HG03342 (cell line): ENCODE results near the gene AFAP1L2.

Experiments
- ATAC-seq: cut with Tn5 transposase; IDR thresholded peaks from one replicate; pipeline ENCODE4 v1.9.1; 2021; ENCODE audit warnings: mild to moderate bottlenecking, moderate library complexity; ENCODE audit not compliant: unreplicated experiment

AFAP1L2 gene, protein sequence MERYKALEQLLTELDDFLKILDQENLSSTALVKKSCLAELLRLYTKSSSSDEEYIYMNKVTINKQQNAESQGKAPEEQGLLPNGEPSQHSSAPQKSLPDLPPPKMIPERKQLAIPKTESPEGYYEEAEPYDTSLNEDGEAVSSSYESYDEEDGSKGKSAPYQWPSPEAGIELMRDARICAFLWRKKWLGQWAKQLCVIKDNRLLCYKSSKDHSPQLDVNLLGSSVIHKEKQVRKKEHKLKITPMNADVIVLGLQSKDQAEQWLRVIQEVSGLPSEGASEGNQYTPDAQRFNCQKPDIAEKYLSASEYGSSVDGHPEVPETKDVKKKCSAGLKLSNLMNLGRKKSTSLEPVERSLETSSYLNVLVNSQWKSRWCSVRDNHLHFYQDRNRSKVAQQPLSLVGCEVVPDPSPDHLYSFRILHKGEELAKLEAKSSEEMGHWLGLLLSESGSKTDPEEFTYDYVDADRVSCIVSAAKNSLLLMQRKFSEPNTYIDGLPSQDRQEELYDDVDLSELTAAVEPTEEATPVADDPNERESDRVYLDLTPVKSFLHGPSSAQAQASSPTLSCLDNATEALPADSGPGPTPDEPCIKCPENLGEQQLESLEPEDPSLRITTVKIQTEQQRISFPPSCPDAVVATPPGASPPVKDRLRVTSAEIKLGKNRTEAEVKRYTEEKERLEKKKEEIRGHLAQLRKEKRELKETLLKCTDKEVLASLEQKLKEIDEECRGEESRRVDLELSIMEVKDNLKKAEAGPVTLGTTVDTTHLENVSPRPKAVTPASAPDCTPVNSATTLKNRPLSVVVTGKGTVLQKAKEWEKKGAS

DNA sequence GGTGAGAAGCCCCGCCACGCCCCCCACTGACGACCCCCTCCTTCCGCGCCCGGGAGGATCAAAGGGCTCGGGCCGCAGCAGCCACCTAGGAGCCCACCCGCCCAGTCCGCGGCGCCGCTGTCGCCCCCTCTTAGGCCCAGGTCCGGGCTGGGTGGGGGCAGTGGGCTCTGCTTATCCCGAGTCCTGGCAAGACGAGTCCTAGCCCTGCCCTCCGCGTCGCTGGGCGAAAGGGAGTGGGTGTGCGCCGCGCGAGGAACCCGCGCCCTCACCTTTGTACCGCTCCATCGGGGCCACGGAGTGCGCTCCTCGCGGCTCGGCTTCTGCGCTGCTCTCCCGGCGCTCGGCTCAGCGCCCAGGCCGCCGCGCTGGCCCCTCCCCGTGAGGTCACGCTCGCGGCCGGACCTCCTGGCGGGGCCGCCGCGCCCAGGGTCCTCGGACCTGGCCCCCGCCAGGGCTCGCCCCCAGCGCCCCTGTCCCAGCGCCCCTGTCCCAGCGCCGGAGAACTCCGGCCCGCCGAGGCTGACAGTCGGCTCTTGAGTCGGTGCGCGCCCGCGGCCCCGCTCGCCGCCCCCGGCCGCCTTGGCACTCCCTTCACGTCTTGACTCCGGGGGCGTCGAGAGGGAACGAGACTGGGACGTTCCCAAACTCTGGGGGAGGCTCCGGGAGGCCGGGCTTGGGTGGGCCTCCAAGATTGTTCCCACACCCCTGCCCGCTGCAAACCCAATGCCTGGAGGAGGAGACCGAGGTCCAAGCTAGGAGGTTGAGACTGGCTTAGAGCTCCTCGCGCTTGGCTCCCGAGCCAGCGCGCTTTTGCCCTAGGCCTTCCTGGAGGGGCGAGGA, at the start of gene AFAP1L2:
Gene AFAP1L2, minus strand, starts transcription at position 332 of the 840 bp plus-strand sequence. Its CDS starts 47 bp downstream, at position 285.
- no peak for ATAC-seq

DNA sequence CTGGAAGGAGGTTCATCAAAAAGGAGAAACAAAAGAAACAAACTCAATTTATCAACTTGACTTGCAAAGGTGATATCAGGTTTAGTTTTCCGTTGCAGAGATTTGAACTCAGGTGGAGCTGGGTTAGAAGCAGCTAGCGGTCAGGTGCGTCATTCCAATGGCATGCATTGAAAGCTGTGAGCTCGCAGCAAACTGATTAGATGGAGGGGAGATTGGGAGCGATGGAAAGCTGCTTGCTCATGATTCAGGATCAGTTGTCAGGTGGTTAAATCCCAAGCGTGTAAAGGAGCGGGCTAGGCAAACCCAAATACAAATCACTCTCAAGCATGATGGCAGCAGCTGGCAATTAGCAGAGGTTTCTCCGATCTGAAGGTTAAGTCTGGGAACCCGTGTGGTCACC, 49.3 kb upstream of the AFAP1L2 start:
- ATAC-seq: no peak

DNA sequence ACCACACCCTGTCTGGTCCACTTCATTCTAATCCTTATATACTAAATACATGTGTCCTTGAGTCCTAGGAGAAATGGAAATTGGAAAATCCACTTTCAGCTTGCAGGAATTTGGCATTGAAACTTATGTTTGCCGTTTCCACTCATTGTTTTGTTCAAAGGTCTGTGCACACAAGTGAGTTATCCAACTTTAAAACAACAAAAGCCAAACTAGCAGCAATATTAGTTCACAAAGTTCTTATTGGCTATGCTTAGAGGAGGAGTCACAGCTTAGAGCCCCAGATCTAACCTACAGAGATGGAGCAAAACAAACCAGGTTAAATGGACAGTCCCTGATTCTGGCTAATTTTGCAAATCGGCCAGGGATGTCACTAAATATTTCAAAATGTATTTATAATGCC, 44.6 kb upstream of the AFAP1L2 start:
- ATAC-seq: no peak

DNA sequence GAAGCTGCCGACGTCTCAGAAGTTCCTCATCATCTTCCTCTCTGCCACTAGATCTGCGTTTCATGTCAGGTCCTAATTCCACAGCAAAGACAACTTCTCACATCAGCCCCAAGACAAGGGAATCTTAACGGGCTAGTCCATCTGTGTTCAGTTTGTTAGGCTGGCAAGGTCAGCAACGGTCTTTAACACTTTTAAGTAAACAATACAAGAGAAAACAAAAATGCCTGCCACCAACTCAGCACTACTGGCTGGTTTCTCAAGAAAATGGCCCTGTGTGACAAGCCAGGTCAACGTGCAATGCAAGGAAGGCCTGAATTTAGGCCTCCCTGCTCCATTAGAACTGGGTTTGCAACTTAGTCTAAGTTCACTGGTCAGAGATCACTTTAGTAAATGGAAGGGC, 41.0 kb upstream of the AFAP1L2 start:
- ATAC-seq: no peak

DNA sequence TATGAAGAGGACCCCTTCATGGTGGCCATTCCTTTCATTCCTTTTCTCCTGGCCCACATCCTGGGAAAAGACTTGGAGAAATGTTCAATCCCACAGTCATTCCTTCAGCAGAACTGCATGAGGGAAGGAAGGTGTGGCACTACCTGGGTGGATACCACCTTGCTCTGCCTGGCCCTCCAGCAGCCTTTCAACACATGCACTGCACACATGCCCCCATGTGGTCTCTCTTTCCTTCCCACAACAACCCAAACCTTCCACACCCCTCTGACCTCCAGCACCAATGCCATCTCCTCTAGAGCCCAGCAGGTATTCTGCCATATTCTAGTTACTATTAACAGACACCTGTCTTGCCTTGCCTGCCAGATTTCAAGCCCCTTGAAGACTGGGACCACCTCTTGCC, 40.5 kb upstream of the AFAP1L2 start:
- ATAC-seq: no peak

DNA sequence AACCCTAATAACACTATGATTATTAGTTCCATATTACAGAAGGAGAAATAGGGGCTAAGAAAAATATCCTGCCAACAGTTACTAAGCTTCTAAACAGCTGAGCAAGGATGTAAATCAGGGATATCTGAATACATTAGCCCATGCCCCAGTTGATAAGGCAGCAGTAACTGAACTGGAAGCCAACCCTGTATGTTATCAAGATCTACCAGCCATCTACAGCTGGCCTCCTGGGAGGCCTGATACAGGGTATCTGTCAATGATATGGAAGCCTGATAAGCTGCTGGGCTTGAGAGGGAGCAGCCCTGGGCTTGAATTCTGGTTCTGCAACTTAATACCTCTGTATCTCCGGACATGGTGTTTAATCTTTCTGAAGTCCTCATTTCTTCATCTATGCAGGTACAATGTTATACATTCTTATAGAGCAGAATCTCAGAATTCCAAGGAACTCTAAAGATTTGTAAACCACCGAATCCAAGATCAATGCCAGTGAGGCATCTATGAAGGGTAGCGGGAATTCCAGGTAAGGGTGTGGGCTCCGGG, 37.9 kb upstream of the AFAP1L2 start:
- ATAC-seq: no peak

DNA sequence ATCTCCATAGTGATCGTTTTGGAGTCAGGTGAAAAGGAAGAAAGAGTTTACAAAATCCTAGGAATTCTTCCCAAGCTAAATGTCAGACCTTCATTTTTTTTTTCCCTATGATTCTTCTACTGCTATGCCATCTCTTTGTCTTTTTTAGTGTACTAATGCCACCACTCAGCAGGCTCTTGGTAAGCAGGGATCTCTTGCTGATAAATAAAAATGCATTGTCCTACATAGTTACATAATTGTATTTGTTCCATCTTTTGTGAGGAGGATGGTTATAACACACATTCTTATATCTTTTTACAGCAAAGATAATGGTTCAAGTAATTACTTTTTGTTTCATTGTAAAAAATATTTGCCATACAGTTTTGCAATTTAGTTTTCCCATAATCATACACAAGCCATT, 36.8 kb upstream of the AFAP1L2 start:
- no peak for ATAC-seq

DNA sequence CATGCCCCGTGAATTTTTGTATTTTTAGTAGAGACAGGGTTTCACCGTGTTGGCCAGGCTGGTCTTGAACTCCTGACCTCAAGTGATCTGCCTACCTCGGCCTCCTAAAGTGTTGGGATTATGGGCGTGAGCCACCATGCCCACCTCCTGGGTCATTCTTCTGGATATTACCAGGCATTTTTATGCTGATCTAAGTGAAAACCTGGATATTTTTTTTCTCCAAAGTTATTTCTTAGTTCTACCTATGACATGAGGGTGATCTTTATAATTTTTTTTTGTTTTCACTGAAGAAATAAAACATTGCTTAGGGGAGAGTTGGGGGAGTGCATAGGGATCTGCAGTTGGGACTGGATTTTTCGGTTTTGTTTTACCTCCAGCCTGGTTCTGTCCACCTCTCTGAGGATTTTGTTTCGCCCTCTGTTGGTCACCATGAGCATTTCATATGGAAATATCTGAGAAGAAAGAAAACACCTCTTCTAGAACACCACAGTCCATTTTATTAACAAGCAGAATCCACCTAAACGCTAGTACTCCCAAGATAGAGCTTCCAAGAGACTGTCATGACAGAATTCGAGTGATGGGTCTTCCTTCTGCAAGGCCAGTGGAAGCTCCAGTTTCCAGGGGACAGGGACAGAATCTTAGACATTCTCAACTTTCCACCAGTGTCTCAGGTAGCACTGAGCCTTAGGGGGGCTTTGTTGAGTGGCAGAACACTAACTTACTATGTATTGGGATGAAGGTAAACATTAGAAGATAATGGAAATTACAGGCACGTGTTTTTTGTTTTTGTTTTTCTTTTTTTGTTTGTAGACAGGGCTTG, 33.4 kb upstream of the AFAP1L2 start:
- ATAC-seq: no peak

DNA sequence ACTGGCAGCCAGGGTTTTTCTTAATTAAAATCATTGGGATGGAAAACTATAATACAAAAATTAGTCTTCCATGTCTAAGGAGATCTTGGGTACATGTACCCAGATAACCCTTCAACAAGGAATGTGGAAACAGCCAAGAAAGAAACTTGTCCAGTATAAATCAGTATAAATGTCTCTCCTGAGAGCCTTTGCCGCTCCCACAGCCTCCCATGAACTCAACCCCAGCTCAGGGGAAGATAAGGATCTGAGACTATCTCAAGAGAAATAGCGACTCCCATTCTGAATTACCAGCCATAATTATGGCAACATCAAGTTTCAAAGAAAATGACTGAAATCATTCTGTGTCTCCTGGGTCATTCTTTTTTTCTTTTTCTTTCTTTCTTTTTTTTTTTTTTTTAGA, 32.6 kb upstream of the AFAP1L2 start:
- no peak for ATAC-seq

DNA sequence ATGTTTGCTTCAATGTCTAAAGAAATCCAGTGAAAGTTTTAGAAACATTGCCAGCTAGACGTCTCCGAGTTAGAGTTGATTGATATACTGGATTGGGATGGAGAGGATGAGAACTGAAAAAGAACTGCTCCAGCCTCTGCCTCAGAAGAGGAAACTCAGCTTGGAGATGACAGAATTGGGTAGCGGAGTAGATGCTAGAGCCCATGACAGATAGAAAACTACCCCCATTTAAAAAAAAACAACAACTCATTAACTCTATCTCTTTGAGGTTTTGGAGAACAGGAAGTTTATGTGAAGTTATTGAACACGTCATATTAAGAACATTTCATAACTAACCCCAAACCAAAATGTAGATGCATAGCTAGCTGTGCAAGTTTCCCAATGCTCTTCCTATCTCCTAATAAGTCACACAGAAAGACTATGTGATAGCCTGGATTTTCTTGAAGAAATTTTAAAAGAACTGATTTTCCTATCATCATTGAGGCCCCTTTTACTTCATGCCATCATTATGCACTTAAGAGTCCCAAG, 28.3 kb upstream of the AFAP1L2 start:
- no peak for ATAC-seq

DNA sequence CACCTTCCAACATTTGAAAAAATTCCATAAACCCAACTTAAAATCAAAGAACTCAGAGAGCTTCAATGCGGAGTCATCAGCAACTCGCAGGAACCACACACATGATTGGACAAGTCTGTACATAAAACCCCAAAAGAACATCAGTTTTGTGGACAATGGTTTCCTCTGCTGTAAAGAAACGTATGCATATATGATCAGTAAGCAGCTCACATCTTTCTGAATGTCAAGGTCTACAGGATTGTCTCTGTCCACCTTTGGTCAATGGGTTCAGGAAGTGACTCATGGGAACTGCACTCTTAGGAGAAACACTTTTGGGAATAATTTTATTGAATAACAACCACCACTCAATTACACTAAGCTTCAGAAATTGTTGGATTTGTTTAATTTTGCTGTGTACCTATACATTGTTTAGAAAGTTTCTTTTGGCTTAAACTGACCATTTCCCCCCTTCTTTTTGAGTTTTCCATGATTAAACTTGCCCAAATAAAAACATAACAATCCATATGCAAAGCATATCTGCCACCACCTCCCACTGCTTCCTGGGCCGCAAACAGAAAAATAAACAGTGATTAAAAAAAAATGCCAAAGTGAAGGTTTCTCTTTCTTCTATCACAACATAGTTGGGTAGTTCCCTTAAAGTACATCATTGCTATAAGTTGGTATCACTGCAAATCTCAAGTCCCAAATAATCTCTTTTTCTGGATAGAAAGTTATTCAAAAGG, 27.3 kb upstream of the AFAP1L2 start:
- no peak for ATAC-seq

DNA sequence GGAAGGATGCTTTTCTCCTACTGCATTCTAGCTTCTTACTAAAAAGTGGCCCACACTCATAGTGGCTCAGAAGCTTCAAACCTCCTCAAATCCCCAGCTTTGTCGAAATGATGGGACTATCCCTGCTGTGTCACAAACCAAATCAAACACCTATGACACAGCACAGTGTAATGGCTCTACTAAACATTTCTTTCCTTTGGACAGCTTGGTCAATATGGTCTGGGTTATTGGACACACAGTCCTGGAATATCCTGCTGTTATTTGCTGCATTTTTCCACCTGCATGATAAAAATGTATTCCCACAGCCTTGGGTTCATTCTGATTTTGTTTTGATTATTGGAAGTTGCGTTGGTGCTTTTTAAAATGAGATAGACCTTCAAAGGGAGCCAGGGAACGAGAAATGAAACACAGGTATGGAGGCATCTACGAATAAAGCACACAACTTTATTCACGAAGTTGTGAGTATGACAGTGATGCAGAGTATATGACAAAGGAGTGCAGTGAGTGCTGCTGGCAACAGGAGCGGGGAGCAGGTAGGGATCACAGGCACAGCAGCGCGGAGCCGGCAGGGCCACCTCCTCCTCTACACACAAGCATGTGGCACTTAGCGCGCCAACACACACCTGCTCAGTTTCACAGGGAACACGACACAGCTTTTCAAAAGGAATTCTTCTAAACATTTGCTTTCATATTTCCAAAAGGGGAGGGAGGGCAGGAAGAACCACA, 26.5 kb upstream of the AFAP1L2 start:
- no peak for ATAC-seq

DNA sequence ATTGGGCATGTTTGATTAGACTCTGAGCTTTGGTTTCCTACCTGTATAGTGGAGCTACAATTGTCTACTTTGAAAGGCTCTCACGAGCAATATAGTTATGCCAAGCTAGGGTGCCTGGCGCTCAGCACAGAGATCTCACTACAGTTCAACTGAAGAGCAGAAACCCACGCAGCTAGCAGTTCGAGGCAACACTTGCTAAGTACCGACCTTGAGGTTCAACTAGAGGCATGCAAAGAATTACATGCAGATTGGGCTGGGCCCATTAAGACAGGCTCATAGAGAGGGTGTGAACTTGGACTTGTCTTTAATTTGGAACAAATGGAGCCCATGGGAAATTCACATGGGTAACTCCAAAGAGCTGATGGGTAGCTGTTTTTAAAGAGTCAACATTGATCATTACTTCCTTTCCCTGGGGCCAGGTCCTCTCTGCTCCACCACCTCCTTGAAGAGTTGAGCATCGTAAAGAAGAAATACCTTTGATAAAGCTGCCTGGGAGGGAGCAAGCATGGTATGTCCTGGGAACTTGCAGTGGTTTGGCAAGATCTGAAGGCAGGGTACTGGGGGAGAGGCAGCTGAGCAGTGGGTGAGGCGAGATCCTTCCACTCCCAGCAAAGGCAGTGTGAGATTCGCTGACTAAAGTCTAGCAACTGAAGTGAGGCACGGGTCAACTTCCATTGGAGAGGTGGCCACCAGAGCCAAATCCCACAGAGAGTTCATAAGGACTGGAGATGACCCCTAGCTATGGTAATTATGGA, 25.5 kb upstream of the AFAP1L2 start:
- no peak for ATAC-seq

DNA sequence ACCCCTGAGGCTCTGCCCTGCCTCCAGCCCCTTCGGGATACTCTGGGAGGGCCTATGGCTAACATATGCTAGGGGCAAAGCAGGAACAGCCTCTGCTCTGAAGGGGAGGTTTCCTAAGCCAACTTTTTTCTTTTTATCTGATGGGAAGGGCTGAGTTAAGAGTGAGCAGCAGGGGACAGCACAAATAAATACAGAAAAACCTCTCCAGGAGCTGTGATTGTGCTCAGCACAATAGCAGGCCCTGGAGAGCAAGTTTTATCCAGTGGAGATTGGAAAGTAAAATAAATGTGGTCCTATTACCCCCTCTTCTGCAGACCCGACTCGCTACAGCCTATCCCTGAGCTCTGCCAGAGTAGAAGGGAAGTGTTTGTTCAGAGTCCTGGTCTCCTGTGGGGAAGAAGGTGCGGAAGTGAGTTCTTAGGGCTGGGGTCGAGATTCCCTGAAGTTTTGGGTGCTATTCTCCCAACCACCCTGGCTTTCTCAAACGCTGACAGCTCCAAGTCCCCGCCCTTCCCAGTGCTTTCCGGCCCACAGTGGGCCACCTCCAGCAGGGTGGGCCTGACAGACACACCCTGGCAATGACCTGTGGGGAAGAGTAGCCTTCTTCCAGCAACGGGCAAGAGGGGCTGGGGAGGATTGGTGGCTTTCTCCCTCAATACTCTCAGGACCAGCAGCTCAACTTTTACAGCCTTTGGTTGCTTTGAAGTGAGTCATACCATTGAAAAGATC, 23.0 kb upstream of the AFAP1L2 start:
- no peak for ATAC-seq

DNA sequence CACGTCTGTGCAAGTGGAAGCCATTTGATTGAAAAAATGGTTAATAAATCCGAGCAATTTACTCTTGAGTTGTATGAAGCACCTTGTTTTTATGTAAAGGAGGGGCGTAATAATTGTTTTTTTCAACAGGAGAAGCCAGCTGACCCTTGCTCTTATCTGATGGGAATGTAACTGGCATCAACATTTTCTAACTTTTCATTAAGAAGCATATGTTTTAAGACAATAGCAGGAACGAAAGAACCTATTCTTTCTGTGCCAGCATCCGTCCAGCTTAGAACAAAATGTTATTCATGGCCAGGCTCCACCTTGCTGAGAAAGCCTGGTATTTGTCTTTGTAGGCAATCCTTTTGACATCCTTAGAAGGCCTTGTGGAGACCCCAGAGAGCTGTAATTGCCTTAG, 22.2 kb upstream of the AFAP1L2 start:
- no peak for ATAC-seq

DNA sequence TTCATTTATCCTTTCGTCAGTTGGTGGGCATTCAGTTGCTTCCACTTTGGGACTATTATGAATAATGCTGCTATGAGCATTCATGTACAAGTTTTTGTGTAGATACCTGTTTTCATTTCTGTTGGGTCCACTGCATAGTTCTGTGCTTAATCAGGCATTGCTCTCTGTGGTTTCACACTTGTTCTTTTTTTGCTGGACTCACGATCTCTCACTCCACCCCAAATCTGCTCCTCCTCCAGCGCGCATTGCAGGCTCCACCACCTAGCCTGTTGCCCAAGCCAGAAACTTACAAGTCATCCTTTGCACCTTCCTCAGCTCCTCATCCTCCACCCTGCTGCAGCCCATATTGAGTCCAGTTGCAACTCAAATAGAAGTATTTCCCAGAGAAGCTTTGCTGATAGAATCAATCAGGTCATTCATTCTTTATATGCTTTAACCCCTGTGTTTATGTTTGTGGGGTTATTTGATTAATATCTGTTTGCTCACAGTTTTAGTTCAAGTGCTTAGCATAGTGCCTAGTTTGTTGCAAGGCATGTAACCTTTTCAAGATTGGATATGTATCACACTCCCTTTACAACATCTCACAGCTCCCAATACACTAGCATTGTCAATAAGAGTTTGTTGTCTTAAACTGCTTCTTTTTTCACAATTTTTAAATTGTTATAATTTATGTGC, 16.6 kb upstream of the AFAP1L2 start:
- no peak for ATAC-seq

DNA sequence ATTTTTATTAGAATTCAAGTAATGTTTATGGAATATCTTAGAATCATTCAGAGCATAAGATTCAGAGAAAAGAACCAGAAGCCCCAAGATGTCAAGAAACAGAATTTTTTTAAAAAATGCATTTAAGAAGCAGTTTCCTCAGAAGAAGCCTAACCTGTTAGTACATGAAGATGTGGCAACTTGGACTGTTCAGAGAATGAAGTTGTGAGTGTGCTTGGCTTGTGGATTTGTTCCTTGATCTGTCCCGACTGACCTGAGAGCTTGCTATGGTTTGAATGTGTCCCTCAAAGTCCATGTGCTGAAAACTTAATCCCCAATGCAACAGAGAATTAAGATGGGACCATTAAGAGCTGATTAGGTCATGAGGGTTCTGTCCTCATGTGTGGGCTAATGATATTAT, 13.8 kb upstream of the AFAP1L2 start:
- no peak for ATAC-seq
